ENCODE results near the gene CPLANE1. TPM values are rescaled to one million over a fixed set of nuclear protein-coding genes. Genes with fewer than 3 reads are reported as not detected.
"Not testable (repeated sequence)": the region's sequence is repeated elsewhere in the genome, so short reads cannot be mapped to it uniquely, and the experiment has no call there.

Gene CPLANE1
- total RNA-seq, 1 experiment from 2014 or later, result 21.9 TPM

GRCh38 chr5:37275511-37275910 is 26.3 kb upstream of the CPLANE1 start:
- no peak overlapping the region for H3K4me3 ChIP-seq (ENCODE audit: low read depth, low read length, poor library complexity, severe bottlenecking)
- intact Hi-C loops (cut with micrococcal nuclease; ENCODE audit: unreplicated experiment), result no loop called here
- BruUV-seq (replicated peaks), result no TSS peak
- H3K36me3 ChIP-seq (ENCODE audit: insufficient read depth, low read length, poor library complexity, severe bottlenecking), result no peaks in the 10 kb centered on the region
- TF ChIP-seq CTCF (conservative IDR thresholded peaks at IDR 0.05; ENCODE audit: low read depth, low read length), result no peak
- no peak for TF ChIP-seq EZH2 (IDR thresholded peaks at IDR 0.05; ENCODE audit: borderline replicate concordance, low read depth, low read length, poor library complexity, severe bottlenecking)
- H3K27ac ChIP-seq (ENCODE audit: low read depth, low read length, poor library complexity, severe bottlenecking), result no peak overlapping the region
- H3K27me3 ChIP-seq (replicated peaks; ENCODE audit: insufficient read depth, low read depth, low read length, poor library complexity), result no peaks in the 10 kb centered on the region
- no peaks in the 10 kb centered on the region for H3K4me1 ChIP-seq (ENCODE audit: insufficient read depth, low read length, poor library complexity, severe bottlenecking)
- ChIA-PET CTCF (no interaction called here), POLR2A (ENCODE audit: low non-redundant PET) (no interaction called here)
- H3K9me3 ChIP-seq (ENCODE audit: low read depth, low read length, poor library complexity, severe bottlenecking), result peaks cover 4% of the 10 kb centered on the region
- no peak for DNase-seq (ENCODE audit: low spot score)

- POLR2A ChIA-PET (ENCODE audit: low non-redundant PET), result no interaction called here
- intact Hi-C loops (cut with micrococcal nuclease; ENCODE audit: unreplicated experiment), result no loop called here
- no peak overlapping the region for H3K27ac ChIP-seq (ENCODE audit: low read depth, low read length, poor library complexity, severe bottlenecking)
These were observed 23.3 kb upstream of the CPLANE1 start for GRCh38 chr5:37272511-37272910.

GRCh38 chr5:37268100-37268499 is 18.9 kb upstream of the CPLANE1 start:
- H3K36me3 ChIP-seq (ENCODE audit: insufficient read depth, low read length, poor library complexity, severe bottlenecking); BruUV-seq (replicated peaks); intact Hi-C loops (cut with micrococcal nuclease; ENCODE audit: unreplicated experiment); POLR2A ChIA-PET (ENCODE audit: low non-redundant PET); H3K4me3 ChIP-seq (ENCODE audit: low read depth, low read length, poor library complexity, severe bottlenecking); H3K27me3 ChIP-seq (replicated peaks; ENCODE audit: insufficient read depth, low read depth, low read length, poor library complexity); H3K4me1 ChIP-seq (ENCODE audit: insufficient read depth, low read length, poor library complexity, severe bottlenecking); CTCF ChIA-PET; H3K9me3 ChIP-seq (ENCODE audit: low read depth, low read length, poor library complexity, severe bottlenecking); DNase-seq (ENCODE audit: low spot score); H3K27ac ChIP-seq (ENCODE audit: low read depth, low read length, poor library complexity, severe bottlenecking): not testable (repeated sequence)

More at GRCh38 chr5:37272511-37272910, 23.3 kb upstream of the CPLANE1 start:
- H3K4me1 ChIP-seq (ENCODE audit: insufficient read depth, low read length, poor library complexity, severe bottlenecking), result no peaks in the 10 kb centered on the region
- CTCF ChIA-PET, result no interaction called here
- no TSS peak for BruUV-seq (replicated peaks)
- TF ChIP-seq EZH2 (IDR thresholded peaks at IDR 0.05; ENCODE audit: borderline replicate concordance, low read depth, low read length, poor library complexity, severe bottlenecking) (no peak), CTCF (conservative IDR thresholded peaks at IDR 0.05; ENCODE audit: low read depth, low read length) (no peak)
- DNase-seq (ENCODE audit: low spot score), result no peak
- H3K9me3 ChIP-seq (ENCODE audit: low read depth, low read length, poor library complexity, severe bottlenecking), result no peaks in the 10 kb centered on the region
- no peaks in the 10 kb centered on the region for H3K36me3 ChIP-seq (ENCODE audit: insufficient read depth, low read length, poor library complexity, severe bottlenecking)
- H3K27me3 ChIP-seq (replicated peaks; ENCODE audit: insufficient read depth, low read depth, low read length, poor library complexity), result no peaks in the 10 kb centered on the region
- no peak overlapping the region for H3K4me3 ChIP-seq (ENCODE audit: low read depth, low read length, poor library complexity, severe bottlenecking)

- no peaks in the 10 kb centered on the region for H3K9me3 ChIP-seq (ENCODE audit: low read depth, low read length, poor library complexity, severe bottlenecking)
- BruUV-seq (replicated peaks), result no TSS peak
- no peak for DNase-seq (ENCODE audit: low spot score)
- no peak for TF ChIP-seq CTCF (conservative IDR thresholded peaks at IDR 0.05; ENCODE audit: low read depth, low read length)
- no peak for TF ChIP-seq EZH2 (IDR thresholded peaks at IDR 0.05; ENCODE audit: borderline replicate concordance, low read depth, low read length, poor library complexity, severe bottlenecking)
- H3K36me3 ChIP-seq (ENCODE audit: insufficient read depth, low read length, poor library complexity, severe bottlenecking), result no peaks in the 10 kb centered on the region
- no peaks in the 10 kb centered on the region for H3K27me3 ChIP-seq (replicated peaks; ENCODE audit: insufficient read depth, low read depth, low read length, poor library complexity)
- H3K27ac ChIP-seq (ENCODE audit: low read depth, low read length, poor library complexity, severe bottlenecking), result no peak overlapping the region
- ChIA-PET POLR2A (ENCODE audit: low non-redundant PET) (no interaction called here), CTCF (no interaction called here)
- no peak overlapping the region for H3K4me3 ChIP-seq (ENCODE audit: low read depth, low read length, poor library complexity, severe bottlenecking)
- H3K4me1 ChIP-seq (ENCODE audit: insufficient read depth, low read length, poor library complexity, severe bottlenecking), result no peaks in the 10 kb centered on the region
- intact Hi-C loops (cut with micrococcal nuclease; ENCODE audit: unreplicated experiment), result no loop called here
These were observed 6.7 kb upstream of the CPLANE1 start for GRCh38 chr5:37255774-37256358.
